Activated CD8-positive, alpha-beta T cell treated with anti-CD3 and anti-CD28 coated beads for 36 hours (primary cell): ENCODE measurements around the gene FGF19. TPM values are rescaled to one million over a fixed set of nuclear protein-coding genes. Genes with fewer than 3 reads are reported as not detected.

ENCODE experiments used
- ATAC-seq: fragments of 200-7000 bp; cut with Tn5 transposase; one replicate; pipeline ENCODE4 v1.10.0; 2021; ENCODE audit warnings: mild to moderate bottlenecking, moderate library complexity
- CTCF ChIA-PET: fragments of 350-600 bp; sonication (Branson Sonifier 250); formaldehyde crosslinking; loops from one replicate; lab custom pipeline; 2021; ENCODE audit warnings: antibody characterized with exemption; lab: Charles Lee
- POLR2A ChIA-PET: fragments of 350-600 bp; sonication (Branson Sonifier 250); formaldehyde crosslinking; loops from one replicate; lab custom pipeline; 2021; ENCODE audit warnings: antibody characterized with exemption; lab: Charles Lee
- DNase-seq: peaks from one replicate; pipeline ENCODE4 v3.0.0-alpha.2; 2020
- H3K27ac Mint-ChIP-seq: one replicate; pipeline ENCODE4 v1.8.0; 2021; ENCODE audit warnings: mild to moderate bottlenecking, mixed read lengths
- H3K27me3 Mint-ChIP-seq: one replicate; pipeline ENCODE4 v1.8.0; 2021; ENCODE audit warnings: mixed read lengths
- H3K36me3 Mint-ChIP-seq: one replicate; pipeline ENCODE4 v1.8.0; 2021; ENCODE audit warnings: low read depth, mixed read lengths
- H3K4me1 Mint-ChIP-seq: one replicate; pipeline ENCODE4 v1.8.0; 2021; ENCODE audit warnings: low read depth, mixed read lengths
- H3K4me3 Mint-ChIP-seq: one replicate; pipeline ENCODE4 v1.8.0; 2021; ENCODE audit warnings: mild to moderate bottlenecking, moderate library complexity, mixed read lengths
- H3K9me3 Mint-ChIP-seq: one replicate; pipeline ENCODE4 v1.8.0; 2021; ENCODE audit warnings: mixed read lengths
- CTCF ChIP-seq: fragments of 200-600 bp; IDR thresholded peaks from one replicate; pipeline ENCODE4 v1.8.0; 2022; ENCODE audit warnings: antibody characterized with exemption, mild to moderate bottlenecking
- intact Hi-C: fragments of 100-400 bp; cut with micrococcal nuclease; formaldehyde crosslinking; loops from one replicate; pipeline ENCODE4 v1.10.0; 2022
- total RNA-seq, 2 experiments: library from RNA; stranded (reverse); gene quantifications; one replicate each; pipeline ENCODE4 v1.2.3, GENCODE V29; 2021

The FGF19 gene
- total RNA-seq, 2 experiments from 2014 or later: not detected

- CTCF ChIA-PET: no interaction called here
- H3K36me3 Mint-ChIP-seq: no peaks in the 10 kb centered on the region
- intact Hi-C loops: no loop called here
Observed at GRCh38 chr11:69748637-69749036, 44.8 kb upstream of the FGF19 start.

GRCh38 chr11:69746752-69747742 is 43.2 kb upstream of the FGF19 start:
- ATAC-seq: no peak
- Mint-ChIP-seq H3K4me1 (no peaks in the 10 kb centered on the region), H3K9me3 (no peaks in the 10 kb centered on the region), H3K36me3 (no peaks in the 10 kb centered on the region), H3K27ac (no peak overlapping the region), H3K4me3 (no peak overlapping the region), H3K27me3 (peaks cover 6% of the 10 kb centered on the region)
- ChIA-PET POLR2A (no interaction called here), CTCF (no interaction called here)
- intact Hi-C loops: no loop called here
- no peak for DNase-seq
- no peak for TF ChIP-seq CTCF

More at GRCh38 chr11:69748637-69749036, 44.8 kb upstream of the FGF19 start:
- Mint-ChIP-seq H3K4me1 (no peaks in the 10 kb centered on the region), H3K27me3 (peaks cover 6% of the 10 kb centered on the region), H3K9me3 (no peaks in the 10 kb centered on the region), H3K4me3 (no peak overlapping the region), H3K27ac (no peak overlapping the region)
- TF ChIP-seq CTCF: no peak
- no peak for ATAC-seq
- POLR2A ChIA-PET: no interaction called here
- no peak for DNase-seq

GRCh38 chr11:69746140-69746539 is 42.3 kb upstream of the FGF19 start:
- Mint-ChIP-seq H3K36me3 (no peaks in the 10 kb centered on the region), H3K27ac (no peak overlapping the region), H3K27me3 (peaks cover 6% of the 10 kb centered on the region), H3K4me1 (no peaks in the 10 kb centered on the region), H3K9me3 (no peaks in the 10 kb centered on the region), H3K4me3 (no peak overlapping the region)
- ATAC-seq (no peak), DNase-seq (no peak)
- POLR2A ChIA-PET: no interaction called here
- intact Hi-C loops: no loop called here
- CTCF ChIA-PET: no interaction called here
- TF ChIP-seq CTCF: no peak

GRCh38 chr11:69745201-69745600 is 41.4 kb upstream of the FGF19 start:
- Mint-ChIP-seq H3K9me3 (no peaks in the 10 kb centered on the region), H3K27me3 (peaks cover 6% of the 10 kb centered on the region), H3K27ac (no peak overlapping the region), H3K4me1 (no peaks in the 10 kb centered on the region), H3K4me3 (no peak overlapping the region), H3K36me3 (no peaks in the 10 kb centered on the region)
- TF ChIP-seq CTCF: no peak
- POLR2A ChIA-PET: no interaction called here
- intact Hi-C loops: no loop called here
- DNase-seq (no peak), ATAC-seq (no peak)
- CTCF ChIA-PET: no interaction called here

- intact Hi-C loops: no loop called here
- H3K9me3 Mint-ChIP-seq: peaks cover 1% of the 10 kb centered on the region
- TF ChIP-seq CTCF: no peak
- CTCF ChIA-PET: no interaction called here
- no peak overlapping the region for H3K27ac Mint-ChIP-seq
- POLR2A ChIA-PET: no interaction called here
- H3K27me3 Mint-ChIP-seq: peaks cover 6% of the 10 kb centered on the region
- ATAC-seq (no peak), DNase-seq (no peak)
- H3K36me3 Mint-ChIP-seq: no peaks in the 10 kb centered on the region
- no peaks in the 10 kb centered on the region for H3K4me1 Mint-ChIP-seq
- no peak overlapping the region for H3K4me3 Mint-ChIP-seq
Observed at GRCh38 chr11:69744435-69744834, 40.6 kb upstream of the FGF19 start.
